Urothelium cell line (cell line): ENCODE results near the gene ZMAT3.
A peak's percentile ranks its signal among the peaks of the same experiment; 100 is the strongest.
"Not testable (repeated sequence)": the region's sequence is repeated elsewhere in the genome, so short reads cannot be mapped to it uniquely, and the experiment has no call there.

Experiments
- DNase-seq: peaks from one replicate; pipeline ENCODE4 v3.0.0; 2011; ENCODE audit warnings: low spot score, mixed read lengths
- FAIRE-seq: peaks from 2 replicates; lab custom pipeline; 2011; peaks lifted over from hg19 to GRCh38; lab: Jason Lieb, UNC

Gene ZMAT3

GRCh38 chr3:179069762-179070390 lies 1.7 kb downstream of the ZMAT3 start:
- no peak for FAIRE-seq
- no peak for DNase-seq

- no peak for FAIRE-seq
- DNase-seq: peak; percentile 31
Observed at GRCh38 chr3:179068779-179069530, 2.7 kb downstream of the ZMAT3 start.

GRCh38 chr3:179067839-179068238 lies 3.8 kb downstream of the ZMAT3 start:
- no peak for FAIRE-seq
- DNase-seq: no peak

- FAIRE-seq (no peak), DNase-seq (no peak)
Observed at GRCh38 chr3:179067291-179067690, 4.3 kb downstream of the ZMAT3 start.

GRCh38 chr3:179063945-179064560 lies 7.6 kb downstream of the ZMAT3 start:
- DNase-seq (no peak), FAIRE-seq (no peak)

GRCh38 chr3:179056326-179056725 lies 15.3 kb downstream of the ZMAT3 start:
- FAIRE-seq (no peak), DNase-seq (no peak)

- DNase-seq, FAIRE-seq: not testable (repeated sequence)
Observed at GRCh38 chr3:179054565-179054964, 17.0 kb downstream of the ZMAT3 start.

- DNase-seq (no peak), FAIRE-seq (no peak)
Observed at GRCh38 chr3:179046497-179047353, 24.9 kb downstream of the ZMAT3 start.

GRCh38 chr3:179045719-179046402 lies 25.7 kb downstream of the ZMAT3 start:
- FAIRE-seq (no peak), DNase-seq (no peak)

- not testable (repeated sequence) for FAIRE-seq, DNase-seq
Observed at GRCh38 chr3:179038899-179039251, 32.7 kb downstream of the ZMAT3 start.

- no peak for DNase-seq
- FAIRE-seq: no peak
Observed at GRCh38 chr3:179038216-179038898, 33.3 kb downstream of the ZMAT3 start.

- DNase-seq (peak; percentile 81), FAIRE-seq (peak; percentile 30)
Observed at GRCh38 chr3:179037351-179037750, 34.3 kb downstream of the ZMAT3 start.

GRCh38 chr3:179036626-179037300 lies 34.8 kb downstream of the ZMAT3 start:
- DNase-seq (no peak), FAIRE-seq (no peak)

GRCh38 chr3:179036226-179036625 lies 35.4 kb downstream of the ZMAT3 start:
- FAIRE-seq (no peak), DNase-seq (no peak)

- DNase-seq: no peak
- FAIRE-seq: no peak
Observed at GRCh38 chr3:179035232-179035631, 36.4 kb downstream of the ZMAT3 start.

GRCh38 chr3:179033304-179033657 lies 38.3 kb downstream of the ZMAT3 start:
- not testable (repeated sequence) for DNase-seq, FAIRE-seq

GRCh38 chr3:179032454-179033303 lies 38.9 kb downstream of the ZMAT3 start:
- FAIRE-seq, DNase-seq: not testable (repeated sequence)

- no peak for FAIRE-seq
Observed at GRCh38 chr3:179029096-179029495, 42.5 kb downstream of the ZMAT3 start.

GRCh38 chr3:179028408-179028807 lies 43.2 kb downstream of the ZMAT3 start:
- FAIRE-seq (no peak), DNase-seq (no peak)

More at GRCh38 chr3:179029096-179029495, 42.5 kb downstream of the ZMAT3 start:
- DNase-seq: no peak
